H4 (cell line): Measurements from ENCODE around the gene PDGFRB. TPM values are rescaled to one million over a fixed set of nuclear protein-coding genes. Genes with fewer than 3 reads are reported as not detected.
A peak's percentile ranks its signal among the peaks of the same experiment; 100 is the strongest.

Experiments
- DNase-seq: peaks from one replicate; pipeline ENCODE4 v3.0.0-alpha.2; 2015; ENCODE audit warnings: low spot score
- total RNA-seq: library from RNA; depleted of rRNA; stranded (reverse); fragments of >200 nt; shearing (Covaris generic); gene quantifications from 2 replicates; pipeline ENCODE4 v1.2.3, GENCODE V29; 2014

PDGFRB gene
- total RNA-seq, 1 experiment from 2014 or later = 30.1 TPM

DNA sequence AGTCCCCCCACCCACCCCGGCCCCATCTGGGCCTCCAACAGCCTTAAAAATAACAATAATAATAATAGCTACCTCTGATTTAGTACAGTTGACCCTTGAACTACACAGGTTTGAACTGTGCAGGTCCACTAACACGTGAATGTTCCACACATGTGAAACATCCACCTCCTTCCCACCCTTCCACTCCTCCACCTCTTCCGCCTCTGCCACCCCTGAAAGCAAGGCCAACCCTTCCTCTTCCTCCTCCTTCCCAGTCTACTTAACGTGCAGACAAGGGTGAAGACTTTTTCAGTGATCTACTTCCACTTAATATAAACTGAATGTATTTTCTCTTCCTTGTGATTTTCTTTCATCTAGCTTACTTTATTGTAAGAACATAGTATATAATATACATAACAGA lies 10.8 kb downstream of the PDGFRB start:
- no peak for DNase-seq

DNA sequence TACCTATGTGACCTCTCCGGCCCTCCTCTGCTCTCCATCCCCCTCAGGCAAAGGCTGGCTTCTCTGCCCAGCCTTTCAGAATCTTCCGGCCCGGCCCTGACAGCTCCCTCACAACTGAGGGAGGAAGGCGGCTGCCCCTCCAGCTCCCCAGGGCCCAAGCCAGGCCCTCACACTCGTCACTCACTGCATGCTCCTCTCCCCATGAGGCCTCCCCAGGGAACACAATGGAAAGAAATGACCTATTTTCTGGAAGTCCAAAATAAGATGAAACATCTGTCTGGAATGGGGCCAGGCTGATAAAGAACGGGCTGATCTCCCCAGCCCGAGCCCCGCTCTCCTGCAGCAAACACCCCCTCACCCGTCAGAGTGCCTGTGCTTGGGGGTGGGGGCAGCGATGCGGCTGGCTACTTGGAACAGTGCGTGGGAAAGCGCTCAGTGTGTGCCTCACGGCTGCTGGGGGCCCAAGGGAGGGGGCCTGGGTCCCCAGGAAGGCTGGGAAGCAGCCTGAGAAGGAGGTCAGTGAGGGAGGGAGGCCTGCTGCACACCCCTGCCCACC lies 11.3 kb downstream of the PDGFRB start:
- no peak for DNase-seq

DNA sequence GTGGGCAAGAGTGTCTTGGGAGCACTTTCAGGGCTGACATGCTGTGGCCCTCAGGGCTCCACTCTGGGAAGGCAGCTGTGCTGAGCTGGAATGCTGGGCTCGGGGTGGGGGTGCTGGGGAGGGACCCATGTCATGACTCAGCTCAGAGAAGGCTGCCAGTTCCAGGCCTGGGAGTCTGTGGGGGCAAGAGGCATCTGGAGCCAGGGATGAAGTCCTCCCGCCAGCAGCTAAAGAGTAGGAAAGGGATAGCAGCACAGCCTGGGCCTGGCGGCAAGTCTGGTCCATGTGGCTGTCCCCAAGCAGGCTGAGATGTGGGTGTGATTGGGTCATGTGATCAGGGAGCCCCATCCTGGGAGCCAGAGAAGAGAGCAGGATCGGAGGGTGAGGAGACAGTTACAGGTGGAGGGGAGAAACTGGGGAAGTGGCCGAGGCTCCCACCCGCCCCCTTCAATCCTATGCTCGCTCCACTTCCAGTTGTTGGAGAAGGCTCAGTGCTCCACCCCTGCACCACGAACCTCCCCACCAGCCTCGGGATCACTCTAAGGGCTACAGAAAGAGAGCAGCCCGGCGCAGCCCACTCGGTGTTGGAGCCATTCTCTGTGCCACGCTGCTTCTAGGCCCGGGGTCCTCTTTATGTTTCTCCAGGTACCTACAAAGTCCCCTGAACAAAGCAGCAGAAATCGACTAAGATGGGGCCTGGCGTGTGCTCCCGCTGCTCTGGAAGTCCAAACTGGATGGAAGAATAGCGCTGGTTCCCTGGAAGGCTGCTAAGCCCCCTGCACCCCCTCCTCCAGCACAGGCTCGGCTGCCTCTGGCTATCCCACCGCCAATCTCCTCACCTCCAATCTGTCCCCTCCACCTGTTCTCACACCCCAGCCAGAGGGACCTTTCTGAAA lies 12.0 kb downstream of the PDGFRB start:
- DNase-seq = peak; percentile 81

DNA sequence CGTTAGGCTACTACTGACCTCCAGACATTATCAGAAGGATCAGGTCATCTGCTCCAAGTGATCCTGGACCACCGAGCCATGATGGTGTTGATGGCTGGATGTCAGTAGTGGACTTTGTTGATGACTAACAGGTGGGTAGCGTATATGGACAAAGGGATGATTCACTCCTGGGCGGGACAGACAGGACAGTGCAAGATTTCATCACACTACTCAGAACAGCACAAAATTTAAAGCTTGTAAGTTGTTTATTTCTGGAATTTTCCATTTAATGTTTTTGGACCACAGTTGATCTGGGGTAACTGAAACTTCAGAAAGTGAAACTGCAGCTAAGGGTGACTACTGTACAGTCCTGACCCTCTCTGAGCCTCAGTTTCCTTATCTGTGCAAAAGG lies 12.7 kb downstream of the PDGFRB start:
- DNase-seq = peak; percentile 71

DNA sequence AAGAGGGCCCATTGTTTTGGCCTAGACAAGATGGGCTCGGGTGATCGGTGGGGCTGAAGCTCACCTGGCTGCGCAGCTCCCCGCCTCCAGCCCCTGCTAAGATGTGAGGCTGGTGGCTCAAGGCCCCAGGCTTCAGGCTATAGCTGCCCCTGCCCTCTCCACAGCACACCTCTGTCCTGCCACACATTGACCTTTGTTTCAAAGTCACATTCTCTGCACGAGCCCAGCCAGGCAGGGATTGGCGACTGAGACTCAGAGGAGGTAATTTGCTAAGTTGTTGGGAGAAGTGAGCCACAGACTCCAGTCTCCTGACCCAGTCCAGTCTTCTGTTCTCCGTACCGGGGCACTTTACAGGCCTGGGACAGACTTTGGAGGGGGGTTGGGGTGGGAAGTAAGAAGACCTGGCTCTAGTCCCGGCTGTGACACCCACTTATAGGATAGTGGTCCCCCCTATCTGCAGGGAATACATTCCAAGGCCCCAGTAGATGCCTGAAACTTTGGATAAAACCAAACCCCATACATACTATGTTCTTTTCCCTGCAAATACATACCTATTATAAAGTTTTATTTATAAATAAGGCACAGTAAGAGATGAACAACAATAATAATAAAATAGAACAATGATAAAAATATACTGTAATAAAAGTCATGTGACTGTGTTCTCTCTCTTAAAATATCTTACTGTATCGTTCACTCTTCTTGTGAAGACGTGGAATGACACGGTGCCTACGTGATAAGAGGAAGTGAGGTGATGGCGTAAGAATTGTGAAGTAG lies 13.3 kb downstream of the PDGFRB start:
- no peak for DNase-seq

DNA sequence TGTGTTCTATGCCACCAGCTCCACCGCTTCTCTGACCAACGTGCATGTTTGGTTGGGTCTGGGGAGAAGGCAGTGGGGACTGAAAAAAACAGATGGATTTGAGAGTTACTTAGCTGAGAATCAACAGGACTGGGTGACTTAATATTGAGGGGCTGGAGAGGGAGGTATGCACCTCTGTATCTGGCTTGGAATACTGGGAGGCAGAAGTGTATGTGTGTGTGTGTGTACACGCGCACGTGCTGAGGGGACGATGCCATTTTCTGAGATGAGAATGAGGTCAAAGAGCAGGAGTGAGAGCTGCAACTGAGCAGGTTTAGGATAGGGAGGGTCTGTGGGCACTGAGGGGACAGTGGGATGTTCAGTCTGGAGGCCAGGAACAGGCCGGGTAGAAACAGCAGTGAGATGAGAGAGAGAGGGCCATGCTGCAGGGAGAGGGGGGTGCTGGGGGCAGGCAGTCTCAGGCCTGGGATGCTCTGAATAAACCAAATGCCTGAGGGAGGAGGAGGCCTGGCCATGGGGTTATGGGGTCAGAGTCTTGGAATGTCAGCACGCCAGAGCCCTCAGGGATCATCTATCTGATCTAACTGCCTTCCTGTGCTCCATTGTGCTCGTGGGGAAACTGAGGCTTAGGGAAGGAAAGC lies 14.0 kb downstream of the PDGFRB start:
- DNase-seq = no peak

DNA sequence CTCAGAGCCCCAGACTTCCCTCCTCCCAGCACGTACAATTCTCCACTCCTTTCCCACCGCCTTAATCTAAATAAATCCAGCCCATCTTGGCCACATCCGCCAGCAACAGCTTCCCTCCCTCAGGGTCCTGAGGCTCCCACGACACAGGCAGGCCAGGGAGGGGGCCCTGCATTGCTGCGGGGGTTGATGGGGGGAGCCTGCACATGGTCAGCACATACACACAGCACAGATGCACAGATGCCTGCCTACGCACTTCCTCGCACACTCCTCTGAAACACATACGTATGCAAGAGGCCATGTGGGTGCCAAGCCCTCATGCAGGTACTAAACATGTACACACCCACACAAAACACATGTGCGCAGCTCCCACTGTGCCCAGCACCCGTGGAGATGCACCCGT lies 14.8 kb downstream of the PDGFRB start:
- DNase-seq = peak; percentile 92

DNA sequence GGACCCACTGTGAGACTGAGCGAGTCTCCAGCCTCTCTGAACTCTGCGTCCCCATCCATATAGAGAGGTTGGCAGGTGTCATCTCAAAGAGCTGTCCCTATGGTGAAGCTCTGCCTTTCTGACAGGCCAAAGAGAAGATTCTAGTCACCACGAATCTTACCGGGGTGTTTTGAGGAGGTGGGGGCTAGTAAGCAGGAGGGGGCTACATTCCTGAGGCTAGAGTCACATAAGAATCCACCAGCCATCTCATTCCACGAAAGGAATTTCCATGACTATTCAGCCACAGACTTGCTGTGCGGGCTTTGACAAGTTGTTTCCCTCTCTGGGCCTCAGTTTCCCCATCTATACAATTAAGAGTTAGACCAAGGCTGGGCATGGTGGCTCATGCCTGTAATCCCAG lies 16.3 kb downstream of the PDGFRB start:
- DNase-seq = peak; percentile 56

DNA sequence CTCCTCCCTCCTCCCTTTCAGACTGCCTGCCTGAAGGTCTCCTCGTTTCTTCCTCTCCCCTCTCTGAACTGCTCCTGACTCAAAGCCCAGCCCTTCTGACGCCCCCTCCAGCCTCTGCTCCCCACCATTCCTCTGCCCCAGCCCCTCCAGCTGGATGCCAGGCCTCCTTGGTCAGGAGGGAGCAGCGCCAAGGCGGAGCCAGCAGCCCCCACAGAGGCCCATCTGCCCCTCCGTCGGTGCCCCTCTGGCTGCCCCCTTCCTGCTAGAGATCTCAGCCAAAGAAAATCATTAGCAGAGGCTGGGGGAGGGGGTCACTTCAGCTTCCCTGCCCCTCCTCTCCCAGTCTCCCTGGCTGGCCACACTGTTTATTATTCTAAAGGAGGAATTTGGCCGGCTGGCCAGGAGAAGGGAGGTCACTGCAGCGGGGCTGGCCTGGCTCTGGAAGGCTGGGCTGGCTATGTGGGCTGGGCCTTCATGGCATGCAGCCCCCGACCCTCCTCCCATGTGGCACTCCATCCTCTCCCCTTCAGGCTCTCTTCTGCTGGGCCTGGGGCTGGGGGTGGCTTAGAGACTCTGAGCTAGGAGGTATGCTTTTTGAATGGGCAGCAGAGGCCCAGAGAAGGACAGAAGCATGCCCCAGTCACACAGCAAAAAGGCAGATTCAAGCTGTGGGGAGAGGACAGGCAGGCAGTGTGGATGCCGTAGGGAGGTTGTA lies 16.9 kb downstream of the PDGFRB start:
- peak; percentile 89 for DNase-seq

DNA sequence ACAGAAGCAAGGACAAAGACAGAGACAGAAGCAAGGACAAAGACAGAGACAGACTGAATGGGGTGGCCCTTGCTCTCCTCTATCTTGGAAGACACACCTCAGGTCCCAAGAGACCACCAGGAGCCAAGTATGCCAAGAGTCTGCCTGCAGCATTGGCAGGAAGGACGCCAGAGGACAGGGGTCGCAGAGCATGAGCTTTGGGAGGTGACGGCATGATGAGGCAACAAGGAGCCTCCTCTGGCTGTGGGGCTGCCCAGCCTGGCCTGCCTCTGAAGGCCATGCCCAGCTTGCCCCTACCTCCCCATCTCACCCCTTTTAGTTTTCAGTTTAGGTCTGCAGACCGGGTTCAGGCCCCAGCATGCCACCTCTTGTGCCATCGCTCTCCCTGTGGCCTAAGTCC lies 17.6 kb downstream of the PDGFRB start:
- no peak for DNase-seq

DNA sequence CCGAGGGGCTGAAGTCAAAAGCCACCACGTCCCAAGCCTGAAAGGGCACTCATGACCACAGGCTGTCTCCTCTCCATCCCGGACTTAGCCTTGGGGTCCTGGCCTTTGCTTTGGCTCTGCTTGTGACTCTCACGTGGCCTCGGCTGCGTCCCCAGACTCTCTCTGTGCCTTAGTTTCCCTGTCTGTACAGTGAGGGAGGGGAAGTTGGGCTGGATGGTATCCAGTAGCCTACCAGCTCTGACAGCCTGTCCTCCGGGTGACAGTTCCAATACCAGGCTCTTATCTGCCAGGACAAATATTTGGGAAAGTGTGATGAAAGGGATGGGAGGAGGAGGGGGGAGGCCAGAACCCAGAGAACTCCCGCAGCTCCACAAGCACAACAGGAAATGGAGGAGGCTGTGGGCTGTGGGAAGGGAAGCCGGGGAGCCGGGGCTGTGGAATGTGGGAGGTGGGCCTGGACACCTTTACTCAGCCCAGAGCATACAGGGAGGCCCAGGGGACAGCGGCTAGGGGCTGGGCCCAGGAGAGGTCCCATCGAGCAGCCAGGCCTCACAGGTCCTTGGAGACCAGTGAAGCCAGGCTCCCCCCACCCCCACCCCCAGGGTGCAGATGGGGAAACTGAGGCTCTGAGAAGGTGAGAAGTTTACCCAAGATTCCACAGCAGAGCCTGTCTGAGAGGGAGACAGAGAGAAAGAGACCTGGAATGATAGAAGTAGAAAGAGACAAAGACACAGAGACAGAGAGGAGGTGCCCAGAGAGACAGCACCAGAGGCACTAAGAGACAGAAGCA lies 18.3 kb downstream of the PDGFRB start:
- DNase-seq = peak; percentile 54

DNA sequence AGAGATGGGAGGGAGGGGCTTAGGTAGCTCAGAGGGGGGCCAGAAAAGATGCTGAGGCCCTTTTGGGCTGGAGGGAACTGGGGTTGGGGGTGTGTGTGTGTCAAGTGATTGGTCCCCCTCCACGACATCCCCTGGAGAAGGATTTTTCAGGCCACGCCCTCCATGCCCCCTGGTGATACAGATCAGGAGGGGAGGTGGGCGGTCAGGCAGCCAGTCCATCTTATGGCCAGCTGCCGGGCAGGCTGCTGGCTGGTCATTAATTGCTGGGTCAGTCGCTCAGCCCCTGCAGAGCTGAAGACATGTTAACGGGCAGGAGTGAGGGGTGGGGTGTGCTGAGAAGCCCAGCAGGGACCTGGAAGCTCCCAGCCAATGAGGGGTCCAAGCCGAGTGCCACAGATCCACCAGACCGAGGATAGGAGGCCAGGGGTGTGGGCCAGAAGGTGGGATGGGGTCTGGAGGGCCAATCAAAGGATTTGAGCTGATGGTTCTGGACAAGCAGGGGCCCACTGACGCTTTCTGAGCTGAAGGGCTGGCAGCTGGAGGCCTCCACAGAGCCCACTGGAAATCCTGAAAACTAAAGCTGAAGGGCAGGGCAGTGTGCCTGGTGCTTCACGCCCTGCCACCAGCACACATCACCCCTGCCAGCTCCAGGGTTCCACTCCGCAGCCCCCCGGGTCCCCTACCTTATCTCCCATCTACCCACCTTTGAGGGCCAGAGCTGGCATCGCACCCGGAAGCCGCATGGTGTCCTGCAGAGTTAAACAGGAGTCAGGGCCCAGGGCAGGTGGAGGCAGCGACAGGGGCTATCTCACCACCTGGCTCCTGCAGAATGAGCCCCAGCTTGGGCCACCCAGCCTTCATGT lies 19.1 kb downstream of the PDGFRB start:
- no peak for DNase-seq

DNA sequence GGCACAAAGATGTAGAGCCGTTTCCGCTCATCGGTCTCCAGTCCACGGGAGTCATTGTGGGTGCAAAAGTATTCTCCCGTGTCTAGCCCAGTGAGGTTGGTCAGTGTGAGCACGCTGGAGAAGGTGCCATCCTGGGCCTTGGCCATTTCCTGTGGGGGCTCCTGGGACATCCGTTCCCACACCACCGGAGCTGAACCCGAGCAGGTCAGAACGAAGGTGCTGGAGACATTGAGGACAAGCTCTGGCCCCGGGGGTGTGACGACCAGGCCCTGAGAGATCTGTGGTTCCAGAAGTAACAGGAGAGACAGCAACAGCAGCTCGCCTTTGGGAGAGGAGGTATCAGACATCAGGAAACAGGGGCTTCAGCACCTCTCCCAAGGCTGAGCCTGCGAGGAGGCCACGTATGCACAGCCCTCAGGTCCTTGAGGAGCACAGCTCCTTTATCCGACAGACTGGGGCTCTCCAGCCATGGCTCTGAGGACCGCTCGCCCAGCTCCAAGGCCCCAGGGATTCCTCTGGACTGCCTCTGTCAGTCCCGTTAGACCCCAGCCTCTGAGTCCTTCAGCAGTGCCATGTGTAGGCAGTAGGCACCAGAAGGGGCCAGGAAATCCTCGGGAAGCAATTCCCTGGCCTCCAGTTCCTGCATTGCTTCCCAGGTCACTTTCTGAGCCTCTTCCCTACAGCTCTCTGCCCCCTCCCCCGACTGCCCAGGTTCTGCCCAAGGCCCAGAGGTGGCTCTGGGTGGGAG lies 19.9 kb downstream of the PDGFRB start:
- DNase-seq = no peak

DNA sequence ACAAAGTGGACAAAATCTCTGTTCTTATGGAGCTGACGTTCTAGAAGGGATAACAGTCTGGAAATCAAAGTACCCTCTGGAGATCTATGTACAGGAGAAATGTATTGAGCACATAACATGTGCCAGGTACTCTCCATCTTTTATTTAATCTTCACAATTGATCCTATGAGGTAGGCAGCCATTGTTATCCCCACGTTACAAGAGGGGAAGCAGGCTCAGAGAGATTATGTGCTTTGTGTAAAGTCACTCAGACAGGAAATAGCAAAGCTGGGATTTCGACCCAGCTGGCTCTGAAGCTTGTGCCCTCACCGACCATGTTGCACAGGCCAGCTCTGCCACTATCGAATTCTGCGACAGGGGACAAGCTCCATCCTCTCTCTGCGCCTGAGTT lies 21.5 kb downstream of the PDGFRB start:
- no peak for DNase-seq

DNA sequence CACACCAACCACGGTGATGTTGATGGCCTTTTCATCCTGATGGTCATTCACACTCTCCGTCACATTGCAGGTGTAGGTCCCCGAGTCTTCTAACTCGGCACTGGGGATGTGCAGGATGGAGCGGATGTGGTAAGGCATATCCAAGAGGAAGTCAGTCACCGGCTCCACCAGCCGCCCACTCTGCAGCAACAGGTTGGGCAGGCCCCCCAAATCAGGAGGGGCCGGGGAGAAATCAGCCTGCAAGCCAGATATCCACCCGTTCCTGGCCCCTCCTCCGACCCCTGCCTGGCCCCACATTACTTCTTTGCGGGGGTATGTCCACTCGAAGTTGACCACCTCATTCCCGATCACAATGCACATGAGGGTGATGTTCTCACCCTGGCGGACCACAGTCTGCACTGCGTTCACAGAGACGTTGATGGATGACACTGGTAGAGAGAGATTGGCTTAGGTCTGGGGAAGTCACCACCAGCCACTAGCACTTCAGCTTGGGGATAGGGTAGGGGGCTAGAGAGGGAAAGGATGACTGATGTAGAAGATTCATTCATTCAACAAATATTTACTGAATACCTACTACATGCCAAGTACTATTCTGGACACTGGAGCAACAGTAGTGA lies 22.0 kb downstream of the PDGFRB start:
- no peak for DNase-seq

DNA sequence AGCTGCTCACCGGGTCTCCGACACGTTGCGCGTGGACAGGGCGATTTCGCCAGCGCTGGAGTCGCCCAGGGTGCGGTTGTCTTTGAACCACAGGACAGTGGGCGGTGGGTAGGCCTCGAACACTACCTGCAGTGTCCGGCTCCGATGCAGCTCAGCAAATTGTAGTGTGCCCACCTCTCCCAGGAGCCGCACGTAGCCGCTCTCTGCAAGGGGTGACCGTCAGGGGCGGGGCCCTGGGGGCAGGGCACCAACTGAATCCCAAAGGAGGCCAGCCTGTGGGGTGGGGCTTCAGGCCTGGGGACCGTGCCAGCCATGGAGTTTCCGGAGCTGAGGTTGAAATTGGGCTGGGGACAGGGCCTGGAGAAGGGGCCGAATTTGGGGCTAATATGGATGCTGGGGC lies 22.9 kb downstream of the PDGFRB start:
- no peak for DNase-seq

DNA sequence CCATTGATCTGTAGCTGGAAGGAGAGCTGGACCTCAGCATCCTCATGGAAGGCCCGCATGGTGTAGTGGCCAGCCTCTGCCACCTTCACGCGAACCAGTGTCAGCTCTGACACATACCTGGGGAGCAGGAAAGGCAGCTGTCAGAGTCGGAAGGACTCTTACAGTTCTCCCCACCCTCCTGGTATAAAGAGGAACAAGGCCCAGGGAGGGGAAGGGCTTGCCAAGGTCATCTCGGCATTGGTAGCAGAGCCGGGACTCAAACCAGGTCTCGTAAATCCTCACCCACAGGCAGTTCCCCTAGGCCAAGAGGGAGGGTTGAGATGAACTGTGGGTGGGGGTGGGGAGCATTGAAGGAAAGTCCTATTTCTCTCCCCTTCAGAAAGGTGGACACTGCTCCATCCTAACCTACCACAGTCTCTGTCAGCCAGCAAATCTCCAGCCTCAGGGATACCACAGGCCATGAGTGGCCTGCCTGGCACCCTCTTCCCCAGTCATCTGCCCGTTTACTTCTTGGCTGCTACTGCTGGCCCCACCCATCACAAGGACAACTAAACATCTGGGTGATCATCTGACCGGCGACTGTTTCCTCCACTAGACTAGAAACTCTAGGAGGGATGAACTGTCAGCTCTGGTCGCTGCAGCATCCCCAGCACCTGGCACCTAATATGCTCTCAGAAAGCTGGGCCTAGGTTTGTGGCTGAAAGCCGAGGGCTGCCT lies 23.5 kb downstream of the PDGFRB start:
- no peak for DNase-seq

DNA sequence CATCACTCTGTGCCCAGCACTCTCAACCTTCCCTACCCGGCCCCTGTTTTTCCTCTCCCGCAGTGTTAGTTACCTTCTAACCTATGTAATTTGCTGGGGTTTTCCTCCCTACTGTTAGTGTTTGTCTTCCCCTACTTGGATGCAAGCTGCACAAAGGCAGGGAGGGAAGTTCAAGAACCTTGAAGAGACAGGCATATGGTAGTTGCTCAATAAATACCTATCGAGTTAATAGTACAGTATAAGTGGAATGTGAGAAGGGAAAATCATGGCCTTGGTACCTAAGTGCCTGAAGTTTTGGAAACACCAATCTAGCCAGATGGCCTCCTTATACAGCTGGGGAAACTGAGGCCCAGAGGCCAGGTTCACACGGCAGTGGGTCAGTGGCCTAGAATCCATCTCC lies 24.2 kb downstream of the PDGFRB start:
- no peak for DNase-seq
